ENCODE data around the gene AGER. TPM values are rescaled to one million over a fixed set of nuclear protein-coding genes. Genes with fewer than 3 reads are reported as not detected.

Gene AGER
- total RNA-seq, 1 experiment from 2014 or later = 14.3 TPM

DNA sequence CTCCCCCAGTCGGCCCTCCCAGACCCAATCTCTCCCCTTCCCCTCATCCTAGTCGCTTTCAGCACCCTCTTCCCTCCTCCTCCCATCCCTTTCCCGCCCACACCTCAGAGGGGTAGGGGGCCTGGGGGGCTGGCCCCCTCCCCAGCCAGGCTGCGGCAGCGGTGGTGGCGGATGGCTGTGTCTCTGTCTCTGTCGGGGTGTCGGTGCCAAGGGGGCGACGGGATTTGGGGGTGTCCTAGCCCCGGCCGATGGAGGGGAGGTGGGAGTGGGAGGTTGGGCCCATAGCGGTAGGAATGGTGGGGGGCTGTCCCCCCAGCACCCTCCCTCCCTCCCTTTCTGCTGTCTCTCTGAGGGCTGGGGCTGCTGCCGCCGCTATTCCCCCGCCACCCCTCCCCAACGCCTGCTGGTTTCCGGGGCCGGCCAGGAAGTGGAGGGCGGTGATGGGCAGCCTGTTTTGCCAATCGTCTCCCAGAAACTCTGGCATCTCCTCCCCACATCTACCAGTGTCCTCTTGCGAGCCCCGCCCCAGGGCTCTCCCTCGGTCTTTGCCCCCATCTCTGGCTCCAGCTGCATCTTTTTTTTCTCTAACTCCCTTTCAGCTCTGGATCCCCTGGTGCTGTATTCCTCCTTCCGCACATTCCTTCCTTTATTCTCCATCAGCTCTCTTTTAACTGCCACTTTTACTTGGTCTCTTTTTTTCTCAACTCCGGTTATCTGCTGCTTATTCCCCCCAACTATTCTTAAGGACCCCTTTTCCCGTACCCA is 8.2 kb downstream of the AGER start, which contains the start of gene AGPAT1:
Gene AGPAT1 (minus strand): TSS at position 374 of the 765 bp plus-strand sequence. CDS start 4,588 bp downstream, outside the sequence.
- H3K23me2 ChIP-seq (ENCODE audit: insufficient read length, low read depth, low read length, poor library complexity, severe bottlenecking) = peaks cover 22% of the 10 kb centered on the region
- no CpG with 5 or more reads among the region's 27 CpGs for WGBS (ENCODE audit: extremely low coverage, insufficient read length, low lambda C conversion rate)
- H3K79me1 ChIP-seq (ENCODE audit: insufficient read depth, low read depth, low read length, poor library complexity, severe bottlenecking) = no peaks in the 10 kb centered on the region
- H3K79me2 ChIP-seq (ENCODE audit: insufficient read depth, low read length) = peaks cover 18% of the 10 kb centered on the region; the same call in 1 of the 2 replicates
- peak within 1 kb of the TSS; percentile 86; the same call in 1 of the 2 replicates for H3K14ac ChIP-seq (ENCODE audit: insufficient read depth, low read length)
- peak within 1 kb of the TSS; percentile 30 for H2AK5ac ChIP-seq (ENCODE audit: insufficient read length, low read length)
- no peak within 1 kb of the TSS for H2AFZ ChIP-seq (ENCODE audit: low read length)
- H2BK12ac ChIP-seq (ENCODE audit: insufficient read length, low read depth, low read length) = no peak within 1 kb of the TSS
- H4K20me1 ChIP-seq (ENCODE audit: control insufficient read depth, insufficient read depth, insufficient read length) = no peaks in the 10 kb centered on the region
- H3K4me1 Mint-ChIP-seq = peaks cover 38 to 47% of the 10 kb centered on the region in 2 experiments
- H3K4me2 ChIP-seq (ENCODE audit: insufficient read depth, insufficient read length, low read length) = peak within 1 kb of the TSS; percentile 83
- H3K4me3 Mint-ChIP-seq = peak within 1 kb of the TSS; percentile 83 to 86
- H3K9me3 ChIP-seq (ENCODE audit: control insufficient read depth, low read depth, low read length) = no peaks in the 10 kb centered on the region
- peak within 1 kb of the TSS; percentile 51 for H2BK120ac ChIP-seq (ENCODE audit: low read depth, low read length, poor library complexity, severe bottlenecking)
- H3K27ac Mint-ChIP-seq = peak within 1 kb of the TSS; percentile 98
- H3K36me3 Mint-ChIP-seq (ENCODE audit: insufficient read depth in 1 of 3, low read depth in 3 of 3) = peaks cover 22 to 34% (median 33%) of the 10 kb centered on the region in 3 experiments
- no peak within 1 kb of the TSS for H2BK15ac ChIP-seq (ENCODE audit: low read depth, low read length)
- H3K9me3 Mint-ChIP-seq = no peaks in the 10 kb centered on the region; a peak in 1 of 5 replicates
- no peak within 1 kb of the TSS for H4K91ac ChIP-seq (ENCODE audit: insufficient read length, low read depth, low read length)
- H3K4ac ChIP-seq (ENCODE audit: low read depth, low read length) = no peak within 1 kb of the TSS; the same call in 1 of the 2 replicates
- no peak within 1 kb of the TSS for H3K23ac ChIP-seq (ENCODE audit: insufficient read length, low read depth, low read length)
- H3K27ac ChIP-seq (ENCODE audit: insufficient read length, low read depth, low read length) = peak within 1 kb of the TSS; percentile 68
- H4K8ac ChIP-seq (replicated peaks; ENCODE audit: insufficient read length, low read depth, low read length) = no peak within 1 kb of the TSS
- no peak within 1 kb of the TSS for H4K5ac ChIP-seq (ENCODE audit: insufficient read length, low read depth, low read length)
- H3K27me3 Mint-ChIP-seq (ENCODE audit: low read depth) = no peaks in the 10 kb centered on the region; the same call in 1 of the 2 replicates
- peaks cover 7% of the 10 kb centered on the region for H3K4me1 ChIP-seq (ENCODE audit: insufficient read depth, low read length)
- H2BK5ac ChIP-seq (ENCODE audit: insufficient read length, low read length) = peak within 1 kb of the TSS; percentile 11
- H3K18ac ChIP-seq (ENCODE audit: insufficient read length, low read depth, low read length) = peak within 1 kb of the TSS; percentile 90
- peak; percentile 97 for DNase-seq
- H3K9ac ChIP-seq (ENCODE audit: extremely low read depth, insufficient read length, low read length) = peak within 1 kb of the TSS; percentile 83
- H2BK20ac ChIP-seq (ENCODE audit: low read depth, low read length, poor library complexity, severe bottlenecking) = no peak within 1 kb of the TSS
- no peak within 1 kb of the TSS for H3K56ac ChIP-seq (ENCODE audit: insufficient read length, low read depth, low read length)
- TF ChIP-seq, protein P1, sequence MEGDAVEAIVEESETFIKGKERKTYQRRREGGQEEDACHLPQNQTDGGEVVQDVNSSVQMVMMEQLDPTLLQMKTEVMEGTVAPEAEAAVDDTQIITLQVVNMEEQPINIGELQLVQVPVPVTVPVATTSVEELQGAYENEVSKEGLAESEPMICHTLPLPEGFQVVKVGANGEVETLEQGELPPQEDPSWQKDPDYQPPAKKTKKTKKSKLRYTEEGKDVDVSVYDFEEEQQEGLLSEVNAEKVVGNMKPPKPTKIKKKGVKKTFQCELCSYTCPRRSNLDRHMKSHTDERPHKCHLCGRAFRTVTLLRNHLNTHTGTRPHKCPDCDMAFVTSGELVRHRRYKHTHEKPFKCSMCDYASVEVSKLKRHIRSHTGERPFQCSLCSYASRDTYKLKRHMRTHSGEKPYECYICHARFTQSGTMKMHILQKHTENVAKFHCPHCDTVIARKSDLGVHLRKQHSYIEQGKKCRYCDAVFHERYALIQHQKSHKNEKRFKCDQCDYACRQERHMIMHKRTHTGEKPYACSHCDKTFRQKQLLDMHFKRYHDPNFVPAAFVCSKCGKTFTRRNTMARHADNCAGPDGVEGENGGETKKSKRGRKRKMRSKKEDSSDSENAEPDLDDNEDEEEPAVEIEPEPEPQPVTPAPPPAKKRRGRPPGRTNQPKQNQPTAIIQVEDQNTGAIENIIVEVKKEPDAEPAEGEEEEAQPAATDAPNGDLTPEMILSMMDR (conservative IDR thresholded peaks at IDR 0.05) = no peak
- H3T11ph ChIP-seq (ENCODE audit: low read length) = peak within 1 kb of the TSS; percentile 76
- H3K27me3 ChIP-seq (ENCODE audit: insufficient read depth, low read length) = no peaks in the 10 kb centered on the region
